Lower leg skin (tissue), 4 donors: ENCODE measurements around the gene SMCO1. TPM values are rescaled to one million over a fixed set of nuclear protein-coding genes. Genes with fewer than 3 reads are reported as not detected.

ENCODE experiments used
- DNase-seq, 2 donors: peaks; one replicate each; pipeline ENCODE4 v3.0.0-alpha.2; 2019; ENCODE audit warnings: low spot score in 2 of 2
- H3K4me3 ChIP-seq: fragments of 200-600 bp; sonication (generic); 2 replicates; pipeline ENCODE4 v1.5.1; 2017; ENCODE audit warnings: mild to moderate bottlenecking, low read depth; ENCODE audit not compliant: poor library complexity, severe bottlenecking
- POLR2A ChIP-seq, 2 donors: fragments of 450-650 bp; IDR thresholded peaks; one replicate each; pipeline ENCODE4 v1.6.1; 2016 to 2017; ENCODE audit warnings: antibody characterized with exemption in 2 of 2, mild to moderate bottlenecking in 1 of 2, moderate library complexity in 1 of 2
- WGBS, 2 donors: methylation state at CpG; one replicate each; pipeline ENCODE4 v1.1.5; 2018; 5-methylcytosine and 5-hydroxymethylcytosine counted together
- intact Hi-C: fragments of 100-400 bp; cut with DNase I; formaldehyde crosslinking; loops from one replicate; pipeline ENCODE4 v1.15.0; 2023; ENCODE audit warnings: low total_unique reads
- total RNA-seq, 4 donors: library from RNA; depleted of rRNA; stranded (reverse); fragments of >200 nt; gene quantifications; one replicate each; pipeline ENCODE4 v1.1.0, GENCODE V29; 2016
- TF ChIP-seq, protein P1 (sequence below), 3 donors: fragments of 450-650 bp; IDR thresholded peaks; one replicate each; pipeline ENCODE4 v1.5.1; 2016; ENCODE audit warnings: antibody characterized with exemption in 3 of 3, mild to moderate bottlenecking in 3 of 3, moderate library complexity in 2 of 3

The SMCO1 gene
- total RNA-seq, 4 donors from 2014 or later: 0.25 TPM; not detected in 3

DNA sequence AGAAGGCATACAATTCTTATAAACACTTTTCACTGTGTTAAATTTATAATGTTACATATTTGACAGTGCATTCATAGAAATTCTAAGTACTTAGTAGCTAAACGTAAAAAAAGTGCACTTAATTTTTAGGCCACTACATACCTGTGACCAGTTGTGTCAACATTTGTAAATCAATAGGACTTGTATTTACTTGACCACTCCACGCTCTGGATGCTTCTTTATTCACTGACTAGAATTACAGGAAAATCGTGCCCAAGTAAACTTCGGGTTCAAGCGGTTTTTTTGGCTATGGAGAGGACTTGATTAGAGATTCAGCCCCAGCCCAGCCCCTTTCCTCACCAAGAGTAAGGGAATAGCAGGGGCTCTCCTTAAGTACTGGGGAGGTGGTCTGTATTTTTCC, 31.4 kb upstream of the SMCO1 start:
- WGBS, 2 donors: 81% methylated on average over 5 of the region's 5 CpGs
- DNase-seq: no peak
- TF ChIP-seq POLR2A (IDR thresholded peaks at IDR 0.05): no peak
- TF ChIP-seq, protein P1, sequence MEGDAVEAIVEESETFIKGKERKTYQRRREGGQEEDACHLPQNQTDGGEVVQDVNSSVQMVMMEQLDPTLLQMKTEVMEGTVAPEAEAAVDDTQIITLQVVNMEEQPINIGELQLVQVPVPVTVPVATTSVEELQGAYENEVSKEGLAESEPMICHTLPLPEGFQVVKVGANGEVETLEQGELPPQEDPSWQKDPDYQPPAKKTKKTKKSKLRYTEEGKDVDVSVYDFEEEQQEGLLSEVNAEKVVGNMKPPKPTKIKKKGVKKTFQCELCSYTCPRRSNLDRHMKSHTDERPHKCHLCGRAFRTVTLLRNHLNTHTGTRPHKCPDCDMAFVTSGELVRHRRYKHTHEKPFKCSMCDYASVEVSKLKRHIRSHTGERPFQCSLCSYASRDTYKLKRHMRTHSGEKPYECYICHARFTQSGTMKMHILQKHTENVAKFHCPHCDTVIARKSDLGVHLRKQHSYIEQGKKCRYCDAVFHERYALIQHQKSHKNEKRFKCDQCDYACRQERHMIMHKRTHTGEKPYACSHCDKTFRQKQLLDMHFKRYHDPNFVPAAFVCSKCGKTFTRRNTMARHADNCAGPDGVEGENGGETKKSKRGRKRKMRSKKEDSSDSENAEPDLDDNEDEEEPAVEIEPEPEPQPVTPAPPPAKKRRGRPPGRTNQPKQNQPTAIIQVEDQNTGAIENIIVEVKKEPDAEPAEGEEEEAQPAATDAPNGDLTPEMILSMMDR (IDR thresholded peaks at IDR 0.05): no peak
- intact Hi-C loops: loop anchor here (10.0 kb wide), 1 partner anchor 138 kb away; no protein-coding TSS in a partner anchor
- H3K4me3 ChIP-seq: no peak overlapping the region

DNA sequence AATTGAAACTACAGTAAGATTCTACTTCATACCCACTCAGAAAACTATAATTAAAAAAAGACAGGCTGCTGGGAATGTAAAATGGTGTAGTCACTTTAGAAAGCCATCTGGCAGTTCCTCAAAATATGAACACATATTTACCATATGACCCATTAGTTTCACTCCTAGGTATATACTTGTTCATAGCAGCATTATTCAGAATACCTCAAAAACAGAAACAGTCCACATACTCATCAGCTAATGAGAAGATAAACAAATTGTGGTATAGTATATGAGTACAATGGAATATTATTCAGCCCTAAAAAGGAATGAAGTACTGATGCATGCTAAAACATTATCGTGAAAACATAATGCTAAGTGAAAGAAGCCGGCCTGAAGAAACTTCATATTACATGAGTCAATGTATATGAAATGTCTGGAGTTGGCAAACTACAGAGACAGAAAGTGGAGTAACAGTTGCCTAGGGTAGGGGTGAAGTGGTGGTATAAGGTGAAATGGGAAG, 29.4 kb upstream of the SMCO1 start:
- no peak overlapping the region for H3K4me3 ChIP-seq
- intact Hi-C loops: loop anchor here (10.0 kb wide), 1 partner anchor 140 kb away; no protein-coding TSS in a partner anchor

DNA sequence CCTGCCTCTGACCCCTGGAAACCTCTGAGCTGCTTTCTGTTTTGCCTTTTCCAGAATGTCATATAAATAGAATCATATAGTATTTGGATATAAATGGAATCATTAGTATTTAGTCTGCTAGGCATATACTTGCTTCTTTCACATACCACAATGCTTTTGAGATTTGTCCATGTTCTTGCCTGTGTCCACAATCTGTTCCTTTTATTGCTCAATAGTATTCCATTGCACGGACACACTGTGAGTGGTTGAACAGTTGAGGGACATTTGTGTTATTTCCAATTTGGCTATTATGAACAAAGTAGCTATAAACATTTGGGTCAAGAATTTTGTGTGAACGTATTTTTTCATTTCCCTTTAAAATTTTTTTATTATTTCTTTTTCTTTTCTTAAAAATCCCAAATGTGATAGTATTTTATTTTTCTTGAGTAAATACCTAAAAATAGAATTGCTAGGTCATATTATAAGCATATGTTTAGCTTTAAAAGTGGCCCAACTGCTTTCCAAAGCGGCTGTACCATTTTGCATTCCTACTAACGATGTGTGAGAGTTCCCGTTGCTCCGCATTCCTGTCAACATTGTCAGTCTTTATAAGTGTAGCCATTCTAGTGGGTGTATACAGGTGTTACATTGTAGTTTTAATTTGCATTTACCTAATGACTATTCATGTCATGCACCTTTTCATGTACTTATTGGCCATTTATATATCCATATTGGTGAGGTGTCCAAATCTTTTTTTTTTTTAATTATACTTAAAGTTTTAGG, 26.7 kb upstream of the SMCO1 start:
- 80 to 88% methylated on average over 6 of the region's 6 CpGs for WGBS, 2 donors
- intact Hi-C loops: loop anchor here (10.0 kb wide), 1 partner anchor 143 kb away; no protein-coding TSS in a partner anchor
- TF ChIP-seq POLR2A (IDR thresholded peaks at IDR 0.05): no peak
- TF ChIP-seq, protein P1 (IDR thresholded peaks at IDR 0.05): no peak

More for the DNA sequence above, 29.4 kb upstream of the SMCO1 start:
- WGBS, 2 donors: 94% methylated on average over 2 of the region's 2 CpGs
- DNase-seq: no peak
- no peak for TF ChIP-seq POLR2A (IDR thresholded peaks at IDR 0.05)
- TF ChIP-seq, protein P1 (IDR thresholded peaks at IDR 0.05): no peak

DNA sequence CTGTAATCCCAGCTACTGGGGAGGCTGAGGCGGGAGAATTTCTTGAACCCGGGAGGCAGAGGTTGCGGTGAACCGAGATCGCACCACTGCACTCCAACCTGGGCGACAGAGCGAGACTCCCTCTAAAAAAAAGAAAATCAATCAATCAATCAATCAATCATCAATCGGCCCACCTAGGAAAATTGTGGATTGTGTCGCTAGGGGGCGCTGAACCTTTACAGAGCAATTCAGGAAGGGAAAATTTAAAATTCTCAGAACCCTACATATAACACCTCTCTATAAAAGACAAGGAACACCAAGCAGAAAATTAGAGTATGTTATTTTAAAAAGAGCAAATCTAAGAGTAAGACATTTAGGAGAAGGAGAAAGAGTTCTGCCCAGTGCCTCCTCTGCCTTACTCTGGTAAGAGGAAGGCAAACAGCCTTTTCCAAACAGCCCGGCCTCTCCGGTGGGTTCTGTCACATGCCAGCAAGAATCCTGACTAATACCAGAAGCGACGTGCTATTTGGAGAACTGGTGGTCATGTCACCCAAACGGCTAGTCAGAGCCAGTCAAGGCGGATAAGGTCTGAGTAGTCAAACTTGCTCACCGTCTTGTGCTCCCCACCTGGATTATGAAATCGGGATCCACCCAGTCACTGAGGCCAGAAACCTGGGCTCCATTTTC, 22.3 kb upstream of the SMCO1 start:
- intact Hi-C loops: no loop called here
- no peak for TF ChIP-seq POLR2A (IDR thresholded peaks at IDR 0.05)
- TF ChIP-seq, protein P1 (IDR thresholded peaks at IDR 0.05): no peak

More for the DNA sequence above, 26.7 kb upstream of the SMCO1 start:
- no peak for DNase-seq
- no peak overlapping the region for H3K4me3 ChIP-seq

DNA sequence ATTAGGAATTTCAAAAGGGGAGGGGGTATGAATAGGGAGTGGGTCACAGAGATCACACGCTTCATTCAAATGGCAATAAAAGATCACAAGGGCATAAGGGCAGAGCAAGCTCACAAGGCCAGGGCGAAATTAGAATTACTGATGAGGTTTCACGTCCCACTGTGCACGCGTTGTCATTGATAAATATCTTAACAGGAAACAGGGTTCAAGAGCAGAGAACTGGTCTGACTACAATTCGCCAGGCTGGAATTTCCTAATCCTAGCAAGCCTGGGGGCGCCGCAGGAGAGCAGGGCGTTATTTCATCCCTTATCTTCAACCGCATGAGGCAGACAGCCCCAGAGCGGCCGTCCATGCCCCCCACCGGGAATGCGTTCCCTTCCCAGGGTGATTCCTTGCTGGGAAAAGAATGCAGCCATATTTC, 18.1 kb upstream of the SMCO1 start:
- intact Hi-C loops: no loop called here
- WGBS, 2 donors: 36 to 38% methylated on average over 14 of the region's 14 CpGs
- no peak for TF ChIP-seq POLR2A (IDR thresholded peaks at IDR 0.05)
- TF ChIP-seq, protein P1 (IDR thresholded peaks at IDR 0.05): no peak
- peak in 1 of 2 donors; percentile 60 for DNase-seq
- no peak overlapping the region for H3K4me3 ChIP-seq

More for the DNA sequence above, 22.3 kb upstream of the SMCO1 start:
- 33 to 35% methylated on average over 18 of the region's 18 CpGs for WGBS, 2 donors
- DNase-seq: no peak
- H3K4me3 ChIP-seq: no peak overlapping the region
